OCI-LY1 (cell line): Measurements from ENCODE around the gene RASIP1.
"Not testable (repeated sequence)": the region's sequence is repeated elsewhere in the genome, so short reads cannot be mapped to it uniquely, and the experiment has no call there.

ENCODE experiments used
- CTCF ChIP-seq: fragments of 200-600 bp; sonication (generic), shearing (Covaris generic); IDR thresholded peaks from 2 replicates; pipeline ENCODE4 v1.5.1; 2017; ENCODE audit warnings: mild to moderate bottlenecking, antibody characterized with exemption, low read length, moderate library complexity, mixed read lengths
- EZH2 ChIP-seq: fragments of 200-600 bp; sonication (generic), shearing (Covaris generic); IDR thresholded peaks from 2 replicates; pipeline ENCODE4 v1.8.0; 2017; ENCODE audit warnings: borderline replicate concordance, mixed run types, mild to moderate bottlenecking, antibody characterized with exemption, low read length, moderate library complexity, mixed read lengths

GRCh38 chr19:48787331-48787730 is 46.9 kb upstream of the RASIP1 start:
- TF ChIP-seq CTCF, EZH2: not testable (repeated sequence)
